ENCODE results near the gene FAM50A. TPM values are rescaled to one million over a fixed set of nuclear protein-coding genes. Genes with fewer than 3 reads are reported as not detected.

Gene FAM50A
- polyA plus RNA-seq, 1 of the 3 experiments (the other 2 are of a cell fraction) = 86.0 TPM

DNA sequence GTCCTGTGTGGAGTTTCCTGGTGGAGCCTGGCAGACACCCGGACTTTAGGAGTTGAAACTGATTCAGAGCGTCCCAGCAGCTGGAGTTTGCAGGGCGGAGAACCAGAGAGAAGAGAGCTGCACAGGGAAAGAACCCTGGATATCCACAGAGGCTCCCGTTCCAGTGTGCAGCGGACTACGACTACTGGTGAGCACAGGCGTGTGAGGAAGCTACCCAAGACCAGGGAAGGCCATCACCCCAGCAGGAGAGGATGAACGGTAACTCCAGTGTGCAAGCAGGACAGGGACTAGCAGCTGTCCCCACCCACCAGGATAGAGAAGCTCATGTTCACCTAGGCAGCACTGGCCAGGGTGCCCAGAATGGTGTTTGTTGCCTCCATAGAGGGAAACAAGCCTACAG lies 32.9 kb downstream of the FAM50A start:
- no peak for DNase-seq
- no peak overlapping the region for H2AFZ ChIP-seq (ENCODE audit: low read depth)
- peaks cover 9% of the 10 kb centered on the region; the same call in 1 of the 2 replicates for H3K27me3 ChIP-seq (ENCODE audit: insufficient read depth)
- H4K20me1 ChIP-seq (ENCODE audit: insufficient read depth) = no peaks in the 10 kb centered on the region
- H3K36me3 ChIP-seq (replicated peaks in 1 of 2; ENCODE audit: control insufficient read depth in 1 of 2, insufficient read depth in 2 of 2, low read length in 1 of 2) = no peaks in the 10 kb centered on the region
- CTCF ChIA-PET = interaction anchor here (1.2 to 1.3 kb wide), 2 partner anchors 13 to 31 kb away, joined by 3 to 4 read pairs; no protein-coding TSS in a partner anchor
- WGBS (ENCODE audit: low lambda C conversion rate) = 85% methylated on average over 6 of the region's 8 CpGs
- no peaks in the 10 kb centered on the region for H3K9me3 ChIP-seq
- H3K4me3 ChIP-seq (ENCODE audit: low read depth in 2 of 2, low read length in 1 of 2) = no peak overlapping the region
- peaks cover 14% of the 10 kb centered on the region for H3F3A ChIP-seq (replicated peaks; ENCODE audit: insufficient read depth)
- H3K79me2 ChIP-seq (ENCODE audit: insufficient read depth) = no peaks in the 10 kb centered on the region; the same call in 1 of the 2 replicates
- H3K9me2 ChIP-seq = no peaks in the 10 kb centered on the region
- no peak overlapping the region for H3K9ac ChIP-seq
- no peak overlapping the region for H3K4me2 ChIP-seq
- POLR2A ChIA-PET = interaction anchor here (0.9 to 2.1 kb wide), 4 partner anchors 14 to 51 kb away, joined by 3 to 8 read pairs (median 4); partner anchors contain the start of gene SLC10A3
- H3K4me1 ChIP-seq (ENCODE audit: control insufficient read depth in 1 of 2, insufficient read depth in 2 of 2, low read depth in 1 of 2, low read length in 1 of 2) = peaks cover 0 to 6% of the 10 kb centered on the region in 2 experiments; a peak in 1 of 4 replicates
- H3K27ac ChIP-seq (ENCODE audit: low read depth in 2 of 2, low read length in 1 of 2) = no peak overlapping the region
- TF ChIP-seq TEAD4 (IDR thresholded peaks at IDR 0.05; ENCODE audit: borderline replicate concordance, insufficient read depth) (no peak), EP300 (IDR thresholded peaks at IDR 0.05; ENCODE audit: borderline replicate concordance in 1 of 2, low read depth in 1 of 2, low read length in 1 of 2) (no peak), RFX5 (IDR thresholded peaks at IDR 0.05; ENCODE audit: low read length) (no peak), RCOR1 (IDR thresholded peaks at IDR 0.05; ENCODE audit: low read length) (no peak), FOXM1 (IDR thresholded peaks at IDR 0.05; ENCODE audit: low read depth) (no peak), NRF1 (IDR thresholded peaks at IDR 0.05; ENCODE audit: low read depth, low read length) (no peak), ELF1 (IDR thresholded peaks at IDR 0.05) (no peak), FOSL2 (IDR thresholded peaks at IDR 0.05; ENCODE audit: borderline replicate concordance, low read depth) (no peak), SIN3A (IDR thresholded peaks at IDR 0.05; ENCODE audit: borderline replicate concordance, low read depth, low read length) (no peak), POLR2AphosphoS5 (IDR thresholded peaks at IDR 0.05; ENCODE audit: low read depth, low read length) (no peak), MAX (IDR thresholded peaks at IDR 0.05; ENCODE audit: low read depth) (no peak), EZH2phosphoT487 (IDR thresholded peaks at IDR 0.05; ENCODE audit: borderline replicate concordance, low read depth) (no peak), YY1 (IDR thresholded peaks at IDR 0.05; ENCODE audit: low read depth) (no peak), NFIC (IDR thresholded peaks at IDR 0.05; ENCODE audit: borderline replicate concordance) (no peak), TCF12 (IDR thresholded peaks at IDR 0.05) (no peak), ZBTB33 (IDR thresholded peaks at IDR 0.05; ENCODE audit: borderline replicate concordance, low read depth) (no peak)
- TF ChIP-seq, protein P1, sequence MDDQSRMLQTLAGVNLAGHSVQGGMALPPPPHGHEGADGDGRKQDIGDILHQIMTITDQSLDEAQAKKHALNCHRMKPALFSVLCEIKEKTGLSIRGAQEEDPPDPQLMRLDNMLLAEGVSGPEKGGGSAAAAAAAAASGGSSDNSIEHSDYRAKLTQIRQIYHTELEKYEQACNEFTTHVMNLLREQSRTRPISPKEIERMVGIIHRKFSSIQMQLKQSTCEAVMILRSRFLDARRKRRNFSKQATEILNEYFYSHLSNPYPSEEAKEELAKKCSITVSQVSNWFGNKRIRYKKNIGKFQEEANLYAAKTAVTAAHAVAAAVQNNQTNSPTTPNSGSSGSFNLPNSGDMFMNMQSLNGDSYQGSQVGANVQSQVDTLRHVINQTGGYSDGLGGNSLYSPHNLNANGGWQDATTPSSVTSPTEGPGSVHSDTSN (IDR thresholded peaks at IDR 0.05) = no peak
- TF ChIP-seq, protein P2, sequence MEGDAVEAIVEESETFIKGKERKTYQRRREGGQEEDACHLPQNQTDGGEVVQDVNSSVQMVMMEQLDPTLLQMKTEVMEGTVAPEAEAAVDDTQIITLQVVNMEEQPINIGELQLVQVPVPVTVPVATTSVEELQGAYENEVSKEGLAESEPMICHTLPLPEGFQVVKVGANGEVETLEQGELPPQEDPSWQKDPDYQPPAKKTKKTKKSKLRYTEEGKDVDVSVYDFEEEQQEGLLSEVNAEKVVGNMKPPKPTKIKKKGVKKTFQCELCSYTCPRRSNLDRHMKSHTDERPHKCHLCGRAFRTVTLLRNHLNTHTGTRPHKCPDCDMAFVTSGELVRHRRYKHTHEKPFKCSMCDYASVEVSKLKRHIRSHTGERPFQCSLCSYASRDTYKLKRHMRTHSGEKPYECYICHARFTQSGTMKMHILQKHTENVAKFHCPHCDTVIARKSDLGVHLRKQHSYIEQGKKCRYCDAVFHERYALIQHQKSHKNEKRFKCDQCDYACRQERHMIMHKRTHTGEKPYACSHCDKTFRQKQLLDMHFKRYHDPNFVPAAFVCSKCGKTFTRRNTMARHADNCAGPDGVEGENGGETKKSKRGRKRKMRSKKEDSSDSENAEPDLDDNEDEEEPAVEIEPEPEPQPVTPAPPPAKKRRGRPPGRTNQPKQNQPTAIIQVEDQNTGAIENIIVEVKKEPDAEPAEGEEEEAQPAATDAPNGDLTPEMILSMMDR (IDR thresholded peaks at IDR 0.05) = no peak
